IgD-negative memory B cell (primary cell): Measurements from ENCODE around the gene SPEM1. TPM values are rescaled to one million over a fixed set of nuclear protein-coding genes. Genes with fewer than 3 reads are reported as not detected.

Experiments used
- H3K27ac Mint-ChIP-seq, 3 donors: one replicate each; pipeline ENCODE4 v1.8.0; 2020 to 2022; ENCODE audit warnings: mild to moderate bottlenecking in 3 of 3, mixed read lengths in 3 of 3, moderate library complexity in 1 of 3
- H3K27me3 Mint-ChIP-seq: one replicate; pipeline ENCODE4 v1.8.0; 2021; ENCODE audit warnings: mixed read lengths
- H3K36me3 Mint-ChIP-seq: one replicate; pipeline ENCODE4 v1.8.0; 2020; ENCODE audit warnings: mild to moderate bottlenecking, mixed read lengths
- H3K4me1 Mint-ChIP-seq, 3 donors: one replicate each; pipeline ENCODE4 v1.8.0; 2020 to 2022; ENCODE audit warnings: mixed read lengths in 3 of 3, mild to moderate bottlenecking in 1 of 3
- H3K4me3 Mint-ChIP-seq, 4 donors: one replicate each; pipeline ENCODE4 v1.8.0; 2020 to 2022; ENCODE audit warnings: mild to moderate bottlenecking in 4 of 4, mixed read lengths in 4 of 4, moderate library complexity in 3 of 4
- H3K9me3 Mint-ChIP-seq, 3 donors: one replicate each; pipeline ENCODE4 v1.8.0; 2020 to 2021; ENCODE audit warnings: mixed read lengths in 3 of 3, mild to moderate bottlenecking in 1 of 3
- polyA plus RNA-seq: library from polyadenylated mRNA; unstranded; fragments of 300-500 nt; fragmentation: Illumina TruSeq; gene quantifications from one replicate; pipeline ENCODE4 v1.2.3, GENCODE V29; 2021

SPEM1 gene
- polyA plus RNA-seq, 1 donor from 2014 or later, result not detected

DNA sequence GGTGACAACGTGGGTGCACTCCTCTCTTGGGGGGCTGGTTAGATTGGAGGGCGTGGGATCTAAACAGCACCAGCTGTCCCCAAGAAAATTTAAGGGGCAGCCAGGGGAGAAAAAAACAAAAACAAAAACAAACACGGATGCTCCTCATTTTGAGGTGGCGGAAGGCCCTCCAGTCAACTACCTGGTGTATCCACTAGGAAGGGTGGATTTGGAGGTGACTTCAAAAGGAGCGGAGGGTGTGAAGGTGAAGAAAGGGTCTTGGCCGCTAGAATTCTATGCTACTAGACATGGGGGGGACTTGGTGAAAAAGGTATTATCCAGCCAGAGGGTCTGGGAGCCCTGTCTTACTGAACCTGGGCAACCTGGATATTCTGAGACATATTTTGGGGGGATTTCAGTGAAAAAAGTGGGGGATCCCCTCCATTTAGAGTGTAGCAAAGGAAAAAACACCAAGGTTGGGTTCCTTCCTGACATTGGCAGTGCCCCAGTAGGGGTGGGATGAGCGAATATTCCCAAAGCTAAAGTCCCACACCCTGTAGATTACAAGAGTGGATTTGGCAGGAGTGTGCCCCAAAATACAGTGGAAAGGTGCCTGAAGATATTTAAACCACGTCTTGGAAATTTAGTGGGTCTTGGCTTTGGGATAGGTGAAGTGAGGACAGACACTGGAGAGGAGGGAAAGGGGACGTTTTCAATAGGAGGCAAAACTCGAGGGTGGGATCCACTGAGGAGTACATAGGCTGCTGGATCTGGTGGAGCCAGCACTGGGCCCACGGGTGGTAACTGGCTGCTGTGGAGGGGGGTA, 18.7 kb downstream of the SPEM1 start:
- Mint-ChIP-seq H3K27ac (peak overlapping the region in 1 of 3 donors; percentile 72), H3K4me3 (peak overlapping the region; percentile 10 to 93 (median 58)), H3K4me1 (peaks cover 21 to 30% (median 21%) of the 10 kb centered on the region in 3 donors), H3K9me3 (no peaks in the 10 kb centered on the region), H3K36me3 (peaks cover 4% of the 10 kb centered on the region), H3K27me3 (peaks cover 43% of the 10 kb centered on the region)

DNA sequence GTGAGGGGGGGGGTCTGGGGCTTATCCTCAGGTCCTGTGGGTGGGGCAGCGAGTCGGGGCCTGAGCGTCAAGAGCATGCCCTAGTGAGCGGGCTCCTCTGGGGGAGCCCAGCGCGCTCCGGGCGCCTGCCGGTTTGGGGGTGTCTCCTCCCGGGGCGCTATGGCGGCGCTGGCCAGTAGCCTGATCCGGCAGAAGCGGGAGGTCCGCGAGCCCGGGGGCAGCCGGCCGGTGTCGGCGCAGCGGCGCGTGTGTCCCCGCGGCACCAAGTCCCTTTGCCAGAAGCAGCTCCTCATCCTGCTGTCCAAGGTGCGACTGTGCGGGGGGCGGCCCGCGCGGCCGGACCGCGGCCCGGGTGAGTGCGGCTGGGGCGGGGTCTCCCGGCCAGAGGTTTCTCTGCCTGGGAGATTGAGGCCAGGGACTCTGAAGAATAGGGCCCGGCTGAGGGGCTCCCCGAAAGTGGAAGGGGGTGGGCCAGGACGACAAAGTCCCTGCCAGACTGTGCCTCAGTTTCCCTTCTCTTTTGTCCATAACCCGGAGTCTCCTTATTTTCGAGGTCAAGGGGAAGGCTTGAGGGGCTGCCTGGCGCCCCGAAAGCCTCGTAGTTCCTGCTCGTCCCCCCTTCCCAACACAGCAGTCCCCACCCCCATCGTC, 19.5 kb downstream of the SPEM1 start, which contains the start of gene FGF11:
TSS of gene FGF11 (plus strand) at position 51 of the 651 bp plus-strand sequence. CDS start at position 160, 109 bp downstream.
- Mint-ChIP-seq H3K36me3 (peaks cover 4% of the 10 kb centered on the region), H3K27ac (peak within 1 kb of the TSS in 2 of 3 donors; percentile 35 to 72), H3K9me3 (no peaks in the 10 kb centered on the region), H3K27me3 (peaks cover 47% of the 10 kb centered on the region), H3K4me3 (peak within 1 kb of the TSS; percentile 41 to 93 (median 78)), H3K4me1 (peaks cover 21 to 30% (median 23%) of the 10 kb centered on the region in 3 donors)

DNA sequence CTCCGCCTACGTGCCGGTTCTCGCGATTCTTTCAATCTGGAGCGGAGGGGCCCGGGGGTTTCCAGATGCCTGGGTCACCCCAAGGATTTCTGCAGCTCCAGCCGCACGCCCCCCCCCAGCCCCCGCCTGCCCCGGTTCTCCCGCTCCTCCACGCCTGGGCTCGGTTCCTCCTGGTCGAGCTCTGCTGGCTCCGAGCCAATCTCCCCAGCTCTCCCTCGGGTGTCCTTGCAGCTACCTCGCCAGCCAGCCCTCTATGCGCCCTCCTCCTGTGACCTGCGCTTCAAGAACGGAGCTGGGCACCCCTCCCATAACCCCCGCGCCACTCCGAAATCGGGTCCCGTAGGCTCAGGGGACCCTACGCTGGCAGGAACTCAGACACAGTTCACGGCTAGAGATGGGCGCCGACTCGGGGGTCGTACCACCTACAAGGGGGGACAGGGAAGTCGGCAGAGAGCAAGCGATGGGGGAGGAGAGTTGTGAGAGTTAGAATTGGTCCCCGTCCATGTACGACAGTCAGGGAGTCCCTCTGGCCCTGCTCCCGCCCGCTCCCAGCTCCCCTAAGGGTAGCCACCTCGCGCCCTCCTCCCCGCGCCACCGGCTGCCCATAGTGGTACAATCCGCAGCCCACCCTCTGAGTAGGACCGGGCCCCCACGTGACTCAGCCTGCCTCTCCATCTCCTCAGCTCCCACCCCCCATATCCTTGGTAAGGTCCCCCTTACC, 20.1 kb downstream of the SPEM1 start:
- peak overlapping the region; percentile 41 to 88 (median 78) for H3K4me3 Mint-ChIP-seq
- H3K27ac Mint-ChIP-seq, result peak overlapping the region in 2 of 3 donors; percentile 35 to 67
- H3K9me3 Mint-ChIP-seq, result no peaks in the 10 kb centered on the region
- H3K27me3 Mint-ChIP-seq, result peaks cover 49% of the 10 kb centered on the region
- H3K4me1 Mint-ChIP-seq, result peaks cover 18 to 27% (median 23%) of the 10 kb centered on the region in 3 donors
- peaks cover 4% of the 10 kb centered on the region for H3K36me3 Mint-ChIP-seq

DNA sequence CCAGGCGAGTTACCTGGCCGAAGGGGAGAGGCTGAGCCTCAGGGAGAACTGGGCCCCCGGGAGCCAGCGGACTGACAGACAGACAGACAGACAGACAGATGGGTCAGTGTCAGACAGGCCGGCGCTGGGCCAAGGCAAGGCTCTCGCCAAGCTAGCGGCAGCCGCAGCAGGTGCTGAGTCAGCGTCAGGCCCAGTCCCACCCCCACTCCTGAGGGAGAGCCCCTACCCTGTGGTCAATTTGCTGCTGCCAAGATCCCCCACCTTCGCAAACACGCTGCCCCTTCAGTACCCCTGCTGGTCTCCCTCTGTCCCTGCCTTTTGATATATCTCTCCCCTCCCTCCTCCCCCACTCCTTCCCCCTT, 20.7 kb downstream of the SPEM1 start:
- Mint-ChIP-seq H3K9me3 (peaks cover 0 to 2% (median 0%) of the 10 kb centered on the region in 3 donors), H3K4me1 (peaks cover 17 to 30% (median 28%) of the 10 kb centered on the region in 3 donors), H3K4me3 (peak overlapping the region in 1 of 4 donors; percentile 41)

DNA sequence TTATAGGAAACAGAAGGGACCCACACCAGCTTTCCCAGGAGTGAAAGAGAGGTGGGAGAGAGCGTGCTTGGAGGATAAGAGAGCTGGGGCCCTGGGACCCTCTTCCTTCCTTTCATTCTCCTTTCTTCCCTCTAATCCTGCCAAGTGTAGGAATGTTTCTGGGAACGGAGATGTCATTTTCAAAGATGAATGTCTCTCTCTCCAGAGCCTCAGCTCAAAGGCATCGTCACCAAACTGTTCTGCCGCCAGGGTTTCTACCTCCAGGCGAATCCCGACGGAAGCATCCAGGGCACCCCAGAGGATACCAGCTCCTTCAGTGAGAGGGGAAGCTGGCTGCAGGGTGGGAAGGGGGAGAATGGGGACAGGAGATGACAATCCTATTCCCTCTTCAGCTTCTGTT, 21.1 kb downstream of the SPEM1 start:
- H3K36me3 Mint-ChIP-seq, result peaks cover 5% of the 10 kb centered on the region
- H3K4me1 Mint-ChIP-seq, result peaks cover 19 to 32% (median 29%) of the 10 kb centered on the region in 3 donors
- peaks cover 57% of the 10 kb centered on the region for H3K27me3 Mint-ChIP-seq
- H3K27ac Mint-ChIP-seq, result peak overlapping the region in 1 of 3 donors; percentile 80
- H3K4me3 Mint-ChIP-seq, result peak overlapping the region in 1 of 4 donors; percentile 10
- H3K9me3 Mint-ChIP-seq, result peaks cover 0 to 2% (median 0%) of the 10 kb centered on the region in 3 donors

More for the DNA sequence above, 20.7 kb downstream of the SPEM1 start:
- H3K27me3 Mint-ChIP-seq, result peaks cover 54% of the 10 kb centered on the region
- no peak overlapping the region for H3K27ac Mint-ChIP-seq
- peaks cover 5% of the 10 kb centered on the region for H3K36me3 Mint-ChIP-seq

DNA sequence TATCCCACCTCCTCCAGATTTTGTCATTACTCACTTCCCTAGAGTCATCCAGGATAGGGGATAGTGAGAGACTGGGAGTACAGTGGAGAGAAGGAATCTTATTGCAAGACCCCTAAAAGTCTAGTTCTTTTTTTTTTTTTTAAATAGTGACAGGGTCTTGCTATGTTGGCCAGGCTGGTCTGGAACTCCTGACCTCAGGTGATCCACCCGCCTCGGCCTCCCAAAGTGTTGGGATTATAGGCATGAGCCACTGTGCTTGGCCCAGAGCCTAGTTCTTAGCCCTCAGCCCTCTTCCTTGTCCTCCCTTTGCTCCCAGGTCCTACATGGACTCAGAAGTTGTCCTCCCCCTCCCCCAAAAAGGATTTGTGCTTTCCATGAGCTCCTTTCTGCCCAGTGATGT, 22.0 kb downstream of the SPEM1 start:
- peaks cover 20 to 32% (median 26%) of the 10 kb centered on the region in 3 donors for H3K4me1 Mint-ChIP-seq
- peaks cover 0 to 2% (median 1%) of the 10 kb centered on the region in 3 donors for H3K9me3 Mint-ChIP-seq
- H3K27ac Mint-ChIP-seq, result peak overlapping the region in 1 of 3 donors; percentile 80
- H3K36me3 Mint-ChIP-seq, result peaks cover 5% of the 10 kb centered on the region
- H3K4me3 Mint-ChIP-seq, result peak overlapping the region in 1 of 4 donors; percentile 10
- H3K27me3 Mint-ChIP-seq, result peaks cover 59% of the 10 kb centered on the region

DNA sequence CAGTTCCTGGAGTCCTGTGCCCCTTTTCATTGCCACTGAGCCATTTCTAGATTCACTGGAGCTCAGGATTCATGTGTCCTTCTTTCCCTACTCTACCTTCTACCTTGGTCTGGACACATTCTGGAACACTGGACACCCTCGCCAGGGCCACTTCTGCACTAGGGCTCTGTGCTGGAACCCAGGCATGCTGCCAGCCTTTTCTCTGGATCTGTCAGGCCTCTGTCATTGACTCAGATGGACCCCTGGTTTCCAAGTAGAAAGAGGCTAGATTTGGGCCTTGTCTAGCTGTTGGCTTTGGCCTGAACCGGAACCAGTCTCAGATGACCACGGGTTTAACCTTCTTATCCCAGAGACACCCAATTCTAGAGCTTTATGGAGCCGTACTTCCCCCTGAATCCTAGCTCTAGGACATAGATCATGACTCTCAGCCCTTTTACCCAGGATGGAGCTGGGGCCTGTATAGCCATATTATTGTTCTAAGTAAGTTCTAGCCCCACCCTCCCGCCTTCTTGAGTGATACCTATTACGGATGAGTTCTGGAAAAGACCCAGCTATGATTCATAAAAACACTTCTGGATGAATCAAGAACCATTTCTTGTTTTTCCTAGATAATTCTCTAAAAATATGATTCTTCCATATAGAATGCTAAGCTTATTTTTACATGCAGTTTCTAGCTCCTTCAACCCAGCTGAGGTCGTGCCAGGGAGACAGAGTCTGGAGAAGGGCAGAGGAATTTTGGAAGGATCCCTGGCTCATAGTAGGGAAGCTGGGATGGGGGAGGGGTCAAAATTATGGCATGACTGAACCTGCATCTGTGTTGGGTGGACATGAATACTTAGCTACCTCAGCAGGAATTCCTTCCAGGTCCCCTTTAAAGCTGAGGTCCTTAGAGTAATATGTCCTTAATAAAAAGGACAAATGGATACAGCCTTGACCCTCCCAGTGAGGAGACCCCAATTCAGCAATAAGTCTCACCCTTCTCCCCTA, 23.7 kb downstream of the SPEM1 start:
- no peak overlapping the region for H3K27ac Mint-ChIP-seq
- peaks cover 60% of the 10 kb centered on the region for H3K27me3 Mint-ChIP-seq

DNA sequence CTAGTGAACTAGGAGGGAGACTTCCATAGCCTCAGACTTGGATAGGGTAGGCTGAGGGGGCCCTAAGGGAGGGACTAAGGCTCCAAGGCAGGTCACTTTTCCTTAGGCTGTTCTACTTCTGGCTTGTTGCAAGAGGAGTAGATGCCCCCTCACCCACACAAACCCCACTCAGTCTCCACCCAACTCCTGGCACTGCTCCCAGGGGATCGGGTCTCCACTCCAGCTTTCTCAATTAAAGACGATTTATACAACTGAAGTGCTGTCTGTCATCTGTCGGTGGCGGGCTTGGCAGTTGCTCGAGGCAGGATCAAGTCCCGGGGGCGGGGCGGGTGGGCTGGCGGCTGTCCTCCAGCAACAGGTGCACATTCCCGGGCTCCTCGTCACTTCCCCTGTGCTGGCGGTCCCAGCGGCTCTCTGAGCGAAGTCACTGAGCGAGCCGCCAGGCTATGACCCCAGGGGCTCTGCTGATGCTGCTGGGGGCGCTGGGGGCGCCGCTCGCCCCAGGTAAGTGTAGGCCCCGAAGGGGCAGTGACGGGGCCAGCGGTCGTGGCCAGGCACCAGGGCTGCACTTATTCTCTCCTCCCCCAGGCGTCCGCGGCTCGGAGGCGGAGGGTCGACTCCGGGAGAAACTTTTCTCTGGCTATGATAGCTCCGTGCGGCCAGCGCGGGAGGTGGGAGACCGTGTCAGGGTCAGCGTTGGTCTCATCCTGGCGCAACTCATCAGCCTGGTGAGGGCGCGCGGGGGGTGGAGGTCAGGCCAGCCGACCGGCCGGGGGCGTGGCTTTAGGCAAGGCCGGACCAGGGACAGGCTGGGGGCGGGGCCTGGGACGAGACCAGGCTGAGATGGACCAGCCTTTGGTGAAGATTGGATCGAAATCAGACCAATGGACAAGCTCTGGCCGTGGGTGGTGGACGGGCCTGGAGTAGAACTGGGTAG, 24.8 kb downstream of the SPEM1 start, which contains the start of gene CHRNB1:
TSS of gene CHRNB1 (plus strand) at position 380 of the 937 bp plus-strand sequence. CDS start at position 447, 67 bp downstream.
- H3K4me3 Mint-ChIP-seq, result peak within 1 kb of the TSS; percentile 58 to 85 (median 76)
- peaks cover 59% of the 10 kb centered on the region for H3K27me3 Mint-ChIP-seq
- peaks cover 0 to 6% (median 1%) of the 10 kb centered on the region in 3 donors for H3K9me3 Mint-ChIP-seq
- peak within 1 kb of the TSS; percentile 12 to 95 (median 71) for H3K27ac Mint-ChIP-seq
- H3K4me1 Mint-ChIP-seq, result peaks cover 9 to 18% (median 13%) of the 10 kb centered on the region in 3 donors
- peaks cover 4% of the 10 kb centered on the region for H3K36me3 Mint-ChIP-seq

More for the DNA sequence above, 23.7 kb downstream of the SPEM1 start:
- Mint-ChIP-seq H3K4me3 (peak overlapping the region in 3 of 4 donors; percentile 5 to 72 (median 43)), H3K36me3 (peaks cover 4% of the 10 kb centered on the region), H3K4me1 (peaks cover 12 to 23% (median 18%) of the 10 kb centered on the region in 3 donors), H3K9me3 (peaks cover 0 to 6% (median 1%) of the 10 kb centered on the region in 3 donors)

DNA sequence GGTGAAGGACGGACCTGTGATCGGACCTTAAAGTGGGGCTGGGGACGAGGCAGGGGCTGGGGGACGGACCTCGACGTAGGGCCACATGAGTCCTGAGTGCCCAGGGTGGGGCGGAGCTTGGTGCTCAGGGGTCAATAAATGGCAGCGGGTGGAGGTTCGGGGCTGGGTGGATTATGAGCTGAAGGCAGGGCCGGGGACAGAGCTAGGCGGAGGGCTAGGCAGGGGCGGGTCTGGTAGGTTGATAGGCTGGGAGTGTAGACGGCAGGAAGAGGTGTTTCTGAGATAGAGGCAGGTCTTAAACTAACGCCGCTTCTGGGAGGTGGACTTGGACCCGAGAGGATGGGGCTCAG, 25.5 kb downstream of the SPEM1 start:
- H3K9me3 Mint-ChIP-seq, result peaks cover 0 to 6% (median 1%) of the 10 kb centered on the region in 3 donors

DNA sequence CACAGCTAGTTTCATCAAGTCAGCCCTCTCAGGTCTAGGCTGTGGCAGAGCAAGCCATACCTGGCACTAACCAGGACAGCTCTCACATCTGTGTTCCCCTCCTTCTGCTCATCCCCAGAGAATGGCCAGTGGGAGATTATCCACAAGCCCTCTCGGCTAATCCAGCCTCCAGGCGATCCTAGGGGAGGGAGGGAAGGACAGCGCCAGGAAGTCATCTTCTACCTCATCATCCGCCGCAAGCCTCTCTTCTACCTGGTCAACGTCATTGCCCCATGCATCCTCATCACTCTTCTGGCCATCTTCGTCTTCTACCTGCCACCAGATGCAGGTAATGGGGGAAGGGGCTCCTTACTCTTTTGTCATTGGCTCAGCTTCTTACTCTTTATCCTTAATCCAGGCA, 28.3 kb downstream of the SPEM1 start:
- peak overlapping the region in 1 of 3 donors; percentile 11 for H3K27ac Mint-ChIP-seq
- peaks cover 7 to 14% (median 9%) of the 10 kb centered on the region in 3 donors for H3K4me1 Mint-ChIP-seq
- peaks cover 0 to 6% (median 1%) of the 10 kb centered on the region in 3 donors for H3K9me3 Mint-ChIP-seq
- peaks cover 34% of the 10 kb centered on the region for H3K27me3 Mint-ChIP-seq
- peaks cover 4% of the 10 kb centered on the region for H3K36me3 Mint-ChIP-seq
- H3K4me3 Mint-ChIP-seq, result no peak overlapping the region

More for the DNA sequence above, 25.5 kb downstream of the SPEM1 start:
- Mint-ChIP-seq H3K4me1 (peaks cover 7 to 14% (median 9%) of the 10 kb centered on the region in 3 donors), H3K27ac (peak overlapping the region; percentile 12 to 95 (median 71)), H3K27me3 (peaks cover 53% of the 10 kb centered on the region), H3K36me3 (peaks cover 4% of the 10 kb centered on the region), H3K4me3 (peak overlapping the region; percentile 58 to 85 (median 76))

DNA sequence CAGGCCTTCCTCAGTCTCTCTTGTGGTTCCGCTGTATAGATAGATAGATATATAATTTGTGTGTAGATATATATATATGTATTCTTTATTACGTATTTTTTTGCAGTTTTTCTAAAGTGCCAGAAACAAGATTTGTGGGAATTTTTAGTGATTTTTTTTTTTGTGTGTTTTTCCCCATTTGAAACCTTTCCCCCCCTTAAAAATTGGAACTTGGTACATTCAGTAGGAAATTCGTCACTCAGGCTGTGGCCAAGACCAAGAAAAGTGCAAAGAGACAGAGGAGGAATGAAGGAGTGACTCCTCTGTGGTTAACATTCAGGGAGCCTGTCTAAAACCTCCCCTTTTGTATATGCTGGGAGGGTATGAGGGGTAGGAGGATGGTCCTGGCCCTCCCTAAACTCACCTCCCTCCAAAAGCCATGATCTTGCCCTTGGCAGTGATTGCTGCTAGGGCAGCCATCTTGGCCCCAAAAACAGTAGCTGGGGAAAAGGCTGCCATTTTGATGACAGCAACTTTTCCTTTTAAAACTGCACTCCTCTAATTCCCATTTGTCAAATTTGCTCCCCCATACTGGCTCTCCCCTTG, 39.9 kb downstream of the SPEM1 start:
- peak overlapping the region in 1 of 3 donors; percentile 27 for H3K27ac Mint-ChIP-seq
- H3K4me1 Mint-ChIP-seq, result peaks cover 7 to 12% (median 12%) of the 10 kb centered on the region in 3 donors
- no peaks in the 10 kb centered on the region for H3K9me3 Mint-ChIP-seq
- no peaks in the 10 kb centered on the region for H3K36me3 Mint-ChIP-seq
- H3K4me3 Mint-ChIP-seq, result peak overlapping the region in 1 of 4 donors; percentile 34
- no peaks in the 10 kb centered on the region for H3K27me3 Mint-ChIP-seq
